Muscle of leg (tissue), 11 donors: ENCODE results near the gene ZDHHC24. TPM values are rescaled to one million over a fixed set of nuclear protein-coding genes. Genes with fewer than 3 reads are reported as not detected.

ENCODE experiments used
- DNase-seq: peaks from one replicate; pipeline ENCODE4 v3.0.0; 2013
- H3K27ac ChIP-seq: one replicate; pipeline ENCODE4 v1.5.1; 2013; ENCODE audit warnings: mild to moderate bottlenecking, low read length, control low read depth
- H3K27me3 ChIP-seq: one replicate; pipeline ENCODE4 v1.6.1; 2013; ENCODE audit warnings: low read length; ENCODE audit not compliant: control insufficient read depth, insufficient read depth
- H3K36me3 ChIP-seq: one replicate; pipeline ENCODE4 v1.6.1; 2013; ENCODE audit warnings: low read length; ENCODE audit not compliant: control insufficient read depth, insufficient read depth
- H3K4me1 ChIP-seq: one replicate; pipeline ENCODE4 v1.6.1; 2013; ENCODE audit warnings: low read length; ENCODE audit not compliant: control insufficient read depth, insufficient read depth
- H3K4me3 ChIP-seq: one replicate; pipeline ENCODE4 v1.5.1; 2013; ENCODE audit warnings: low read length, control low read depth
- H3K9me3 ChIP-seq: replicated peaks from 2 replicates; pipeline ENCODE4 v1.6.1; 2013; ENCODE audit warnings: low read depth, low read length; ENCODE audit not compliant: control insufficient read depth
- WGBS: methylation state at CpG from one replicate; pipeline ENCODE4 v1.1.5; 2013; ENCODE audit warnings: missing lambda C conversion rate; ENCODE audit not compliant: insufficient coverage; 5-methylcytosine and 5-hydroxymethylcytosine counted together
- polyA plus RNA-seq, 8 donors: library from polyadenylated mRNA; unstranded; fragments of 120-200 nt; gene quantifications; one replicate each; pipeline versions ENCODE4 v1.2.1 to v1.2.3, GENCODE V29; 2013; ENCODE audit warnings: inconsistent platforms in 1 of 8, low replicate concordance in 1 of 8; ENCODE audit not compliant: insufficient read length in 8 of 8, insufficient read depth in 1 of 8
- total RNA-seq: library from RNA; stranded (reverse); fragments of 120-200 nt; gene quantifications from one replicate; pipeline ENCODE4 v1.2.4, GENCODE V29; 2013

Gene ZDHHC24
- total and polyA plus RNA-seq, 9 donors = 3.2 to 4.7 (median 3.8) TPM

GRCh38 chr11:66475349-66476172 is 70.3 kb downstream of the ZDHHC24 start:
- no peak overlapping the region for H3K27ac ChIP-seq
- H3K36me3 ChIP-seq = peaks cover 39% of the 10 kb centered on the region
- no peak overlapping the region for H3K4me3 ChIP-seq
- DNase-seq = no peak
- 91% methylated on average over 44 of the region's 44 CpGs for WGBS
- no peaks in the 10 kb centered on the region for H3K9me3 ChIP-seq
- no peaks in the 10 kb centered on the region for H3K27me3 ChIP-seq
- peaks cover 35% of the 10 kb centered on the region for H3K4me1 ChIP-seq

GRCh38 chr11:66473608-66474515 is 72.0 kb downstream of the ZDHHC24 start:
- H3K36me3 ChIP-seq = peaks cover 43% of the 10 kb centered on the region
- H3K4me1 ChIP-seq = peaks cover 23% of the 10 kb centered on the region
- H3K9me3 ChIP-seq = no peaks in the 10 kb centered on the region
- no peak overlapping the region for H3K4me3 ChIP-seq
- H3K27me3 ChIP-seq = no peaks in the 10 kb centered on the region
- WGBS = 87% methylated on average over 20 of the region's 20 CpGs
- H3K27ac ChIP-seq = no peak overlapping the region
- DNase-seq = no peak

- Histone ChIP-seq H3K27me3 (no peaks in the 10 kb centered on the region), H3K9me3 (no peaks in the 10 kb centered on the region), H3K4me3 (no peak overlapping the region), H3K27ac (no peak overlapping the region), H3K36me3 (peaks cover 43% of the 10 kb centered on the region), H3K4me1 (peaks cover 17% of the 10 kb centered on the region)
- 93% methylated on average over 10 of the region's 11 CpGs for WGBS
- no peak for DNase-seq
Observed at GRCh38 chr11:66473167-66473566, 72.7 kb downstream of the ZDHHC24 start.

- no peak for DNase-seq
- Histone ChIP-seq H3K9me3 (no peaks in the 10 kb centered on the region), H3K36me3 (peaks cover 43% of the 10 kb centered on the region), H3K27ac (no peak overlapping the region), H3K4me1 (peaks cover 15% of the 10 kb centered on the region), H3K4me3 (no peak overlapping the region), H3K27me3 (no peaks in the 10 kb centered on the region)
- 91% methylated on average over 6 of the region's 9 CpGs for WGBS
Observed at GRCh38 chr11:66472054-66472453, 73.8 kb downstream of the ZDHHC24 start.

GRCh38 chr11:66471142-66471541 is 74.7 kb downstream of the ZDHHC24 start:
- DNase-seq = no peak

More at GRCh38 chr11:66471142-66471541, 74.7 kb downstream of the ZDHHC24 start:
- no peaks in the 10 kb centered on the region for H3K9me3 ChIP-seq
- no peak overlapping the region for H3K27ac ChIP-seq
- peaks cover 43% of the 10 kb centered on the region for H3K36me3 ChIP-seq
- no peak overlapping the region for H3K4me3 ChIP-seq
- H3K27me3 ChIP-seq = no peaks in the 10 kb centered on the region
- peaks cover 12% of the 10 kb centered on the region for H3K4me1 ChIP-seq
- 94% methylated on average over 5 of the region's 16 CpGs for WGBS

Other genes with a start within 250 kb of the ZDHHC24 start
- 24.5 TPM for gene CD248, start 229.0 kb downstream of the ZDHHC24 start, total RNA-seq
- gene CD248, start 229.0 kb downstream of the ZDHHC24 start, polyA plus RNA-seq = 100 to 1,000 TPM in 4 of 8 donors, 10 to 100 TPM in 4; 65.9 to 134 (median 98.9) TPM
- gene RIN1, start 209.6 kb downstream of the ZDHHC24 start, total RNA-seq = 6.0 TPM
- 1 to 10 TPM; 5.3 to 9.6 (median 7.7) TPM for gene RIN1, start 209.6 kb downstream of the ZDHHC24 start, polyA plus RNA-seq
- 25.0 TPM for gene BRMS1, start 200.9 kb downstream of the ZDHHC24 start, total RNA-seq
- 10 to 100 TPM; 20.5 to 27.0 (median 23.6) TPM for gene BRMS1, start 200.9 kb downstream of the ZDHHC24 start, polyA plus RNA-seq
- gene B4GAT1, start 198.4 kb downstream of the ZDHHC24 start, total RNA-seq = 25.7 TPM
- gene B4GAT1, start 198.4 kb downstream of the ZDHHC24 start, polyA plus RNA-seq = 10 to 100 TPM; 17.7 to 24.1 (median 22.9) TPM
- gene SLC29A2, start 174.3 kb downstream of the ZDHHC24 start, total RNA-seq = 10.1 TPM
- 10 to 100 TPM; 16.2 to 35.4 (median 30.0) TPM for gene SLC29A2, start 174.3 kb downstream of the ZDHHC24 start, polyA plus RNA-seq
- 0.27 TPM for gene NPAS4, start 125.0 kb downstream of the ZDHHC24 start, total RNA-seq
- gene NPAS4, start 125.0 kb downstream of the ZDHHC24 start, polyA plus RNA-seq = under 1 TPM in 7 of 8 donors, not detected in 1; 0.05 to 0.57 (median 0.14) TPM
- gene MRPL11, start 107.2 kb downstream of the ZDHHC24 start, total RNA-seq = 59.0 TPM
- 10 to 100 TPM; 49.6 to 62.4 (median 54.9) TPM for gene MRPL11, start 107.2 kb downstream of the ZDHHC24 start, polyA plus RNA-seq
- gene PELI3, start 79.1 kb downstream of the ZDHHC24 start, total RNA-seq = 8.2 TPM
- 1 to 10 TPM; 4.7 to 6.5 (median 5.7) TPM for gene PELI3, start 79.1 kb downstream of the ZDHHC24 start, polyA plus RNA-seq
- 22.3 TPM for gene DPP3, start 65.6 kb downstream of the ZDHHC24 start, total RNA-seq
- gene DPP3, start 65.6 kb downstream of the ZDHHC24 start, polyA plus RNA-seq = 10 to 100 TPM; 18.5 to 27.2 (median 23.1) TPM
- 18.8 TPM for gene BBS1, start 35.4 kb downstream of the ZDHHC24 start, total RNA-seq
- 10 to 100 TPM; 13.2 to 22.6 (median 17.4) TPM for gene BBS1, start 35.4 kb downstream of the ZDHHC24 start, polyA plus RNA-seq
- gene ACTN3, start 855 bp upstream of the ZDHHC24 start, total RNA-seq = 81.6 TPM
- gene ACTN3, start 855 bp upstream of the ZDHHC24 start, polyA plus RNA-seq = 100 to 1,000 TPM in 2 of 8 donors, 10 to 100 TPM in 5, 1 to 10 TPM in 1; 8.3 to 162 (median 39.3) TPM
- gene CTSF, start 22.6 kb upstream of the ZDHHC24 start, total RNA-seq = 29.0 TPM
- 10 to 100 TPM; 22.4 to 36.7 (median 25.8) TPM for gene CTSF, start 22.6 kb upstream of the ZDHHC24 start, polyA plus RNA-seq
- 0.09 TPM for gene CCDC87, start 47.0 kb upstream of the ZDHHC24 start, total RNA-seq
- gene CCDC87, start 47.0 kb upstream of the ZDHHC24 start, polyA plus RNA-seq = under 1 TPM; 0.10 to 0.15 (median 0.13) TPM
- gene CCS, start 47.1 kb upstream of the ZDHHC24 start, total RNA-seq = 32.1 TPM
- gene CCS, start 47.1 kb upstream of the ZDHHC24 start, polyA plus RNA-seq = 10 to 100 TPM; 30.1 to 49.2 (median 39.2) TPM
- gene RBM14, start 70.6 kb upstream of the ZDHHC24 start, total RNA-seq = 25.9 TPM
- gene RBM14, start 70.6 kb upstream of the ZDHHC24 start, polyA plus RNA-seq = 10 to 100 TPM; 35.2 to 56.5 (median 42.9) TPM
- gene RBM4, start 92.7 kb upstream of the ZDHHC24 start, total RNA-seq = 98.1 TPM
- gene RBM4, start 92.7 kb upstream of the ZDHHC24 start, polyA plus RNA-seq = 100 to 1,000 TPM; 123 to 167 (median 148) TPM
- 26.7 TPM for gene RBM4B, start 131.8 kb upstream of the ZDHHC24 start, total RNA-seq
- 10 to 100 TPM; 28.3 to 42.8 (median 31.7) TPM for gene RBM4B, start 131.8 kb upstream of the ZDHHC24 start, polyA plus RNA-seq
- gene SPTBN2, start 183.2 kb upstream of the ZDHHC24 start, total RNA-seq = 13.3 TPM
- gene SPTBN2, start 183.2 kb upstream of the ZDHHC24 start, polyA plus RNA-seq = 10 to 100 TPM in 6 of 8 donors, 1 to 10 TPM in 2; 8.6 to 19.0 (median 16.9) TPM